HG03521 (cell line): Measurements from ENCODE around the gene NTSR1.

Experiments
- ATAC-seq: cut with Tn5 transposase; IDR thresholded peaks from one replicate; pipeline ENCODE4 v1.9.1; 2021; ENCODE audit warnings: mild to moderate bottlenecking, moderate library complexity; ENCODE audit not compliant: unreplicated experiment

The NTSR1 gene

GRCh38 chr20:62737271-62737811, 28.7 kb downstream of the NTSR1 start:
- ATAC-seq = no peak

GRCh38 chr20:62738025-62738881, 29.6 kb downstream of the NTSR1 start:
- no peak for ATAC-seq

- ATAC-seq = no peak
These were observed 30.4 kb downstream of the NTSR1 start for GRCh38 chr20:62739067-62739466.

GRCh38 chr20:62739581-62740285, 31.1 kb downstream of the NTSR1 start:
- ATAC-seq = peak; percentile 11

- peak; percentile 45 for ATAC-seq
These were observed 31.9 kb downstream of the NTSR1 start for GRCh38 chr20:62740286-62741141.

- ATAC-seq = no peak
These were observed 32.6 kb downstream of the NTSR1 start for GRCh38 chr20:62741191-62741691.

GRCh38 chr20:62741701-62742491, 33.3 kb downstream of the NTSR1 start:
- no peak for ATAC-seq

GRCh38 chr20:62742550-62742949, 33.9 kb downstream of the NTSR1 start:
- ATAC-seq = no peak

- no peak for ATAC-seq
These were observed 34.5 kb downstream of the NTSR1 start for GRCh38 chr20:62742979-62743776.

- ATAC-seq = no peak
These were observed 35.2 kb downstream of the NTSR1 start for GRCh38 chr20:62743777-62744317.

- ATAC-seq = no peak
These were observed 36.1 kb downstream of the NTSR1 start for GRCh38 chr20:62744741-62745191.

- no peak for ATAC-seq
These were observed 36.8 kb downstream of the NTSR1 start for GRCh38 chr20:62745279-62745951.

GRCh38 chr20:62745952-62746288, 37.3 kb downstream of the NTSR1 start:
- no peak for ATAC-seq

- ATAC-seq = no peak
These were observed 39.7 kb downstream of the NTSR1 start for GRCh38 chr20:62748311-62748710.

GRCh38 chr20:62749851-62750445, 41.3 kb downstream of the NTSR1 start:
- ATAC-seq = no peak

- ATAC-seq = no peak
These were observed 43.0 kb downstream of the NTSR1 start for GRCh38 chr20:62751551-62752150.

- ATAC-seq = no peak
These were observed 43.6 kb downstream of the NTSR1 start for GRCh38 chr20:62752181-62752670.
